Prostate gland (tissue), 2 donors: ENCODE results near the gene RHCE.

ENCODE experiments used
- CTCF ChIP-seq, 4 experiments: fragments of 200-600 bp in 2 of 4; fragments of 450-650 bp in 2 of 4; sonication (generic) in 2 of 4; IDR thresholded peaks; 1 replicate in 3 of 4; 2 replicates in 1 of 4; pipeline ENCODE4 v1.5.1; 2016 to 2019; ENCODE audit warnings: antibody characterized with exemption in 4 of 4, mild to moderate bottlenecking in 2 of 4, moderate library complexity in 2 of 4
- POLR2AphosphoS5 ChIP-seq: sonication (generic); formaldehyde crosslinking; IDR thresholded peaks from one replicate; pipeline ENCODE4 v1.6.1; 2017; ENCODE audit warnings: antibody characterized with exemption

GRCh38 chr1:25468033-25468432 lies 47.4 kb upstream of the RHCE start:
- TF ChIP-seq CTCF (IDR thresholded peaks at IDR 0.05) (no peak), POLR2AphosphoS5 (no peak)
